Brain microvascular endothelial cell (primary cell): ENCODE data around the gene USH2A.

Source experiments
- DNase-seq: peaks from one replicate; pipeline ENCODE4 v3.0.0-alpha.2; 2020
- H3K27ac ChIP-seq: fragments of 250-450 bp; sonication (Bioruptor Pico); 2 replicates; pipeline ENCODE4 v1.5.1; 2020; ENCODE audit warnings: mild to moderate bottlenecking, moderate library complexity
- H3K27me3 ChIP-seq: fragments of 250-450 bp; sonication (Bioruptor Pico); replicated peaks from 2 replicates; pipeline ENCODE4 v1.5.1; 2020; ENCODE audit warnings: mild to moderate bottlenecking
- H3K36me3 ChIP-seq: fragments of 250-450 bp; sonication (Bioruptor Pico); replicated peaks from 2 replicates; pipeline ENCODE4 v1.5.1; 2020; ENCODE audit warnings: mild to moderate bottlenecking
- H3K4me3 ChIP-seq: 2 replicates; pipeline ENCODE4 v1.5.1; 2011; ENCODE audit warnings: low read depth, mild to moderate bottlenecking, control low read depth, low read length, moderate library complexity
- in situ Hi-C: cut with HindIII; loops from 2 replicates; pipeline ENCODE4 v1.10.0; 2017; ENCODE audit warnings: low sequenced_read_pairs, low pct_ligation_motif_present
- TF ChIP-seq, protein P1 (sequence below): IDR thresholded peaks from 2 replicates; pipeline ENCODE4 v1.5.1; 2011; ENCODE audit warnings: low read depth, mild to moderate bottlenecking, moderate library complexity, low read length, control low read depth, inconsistent platforms; ENCODE audit errors: missing control alignments

The USH2A gene

DNA sequence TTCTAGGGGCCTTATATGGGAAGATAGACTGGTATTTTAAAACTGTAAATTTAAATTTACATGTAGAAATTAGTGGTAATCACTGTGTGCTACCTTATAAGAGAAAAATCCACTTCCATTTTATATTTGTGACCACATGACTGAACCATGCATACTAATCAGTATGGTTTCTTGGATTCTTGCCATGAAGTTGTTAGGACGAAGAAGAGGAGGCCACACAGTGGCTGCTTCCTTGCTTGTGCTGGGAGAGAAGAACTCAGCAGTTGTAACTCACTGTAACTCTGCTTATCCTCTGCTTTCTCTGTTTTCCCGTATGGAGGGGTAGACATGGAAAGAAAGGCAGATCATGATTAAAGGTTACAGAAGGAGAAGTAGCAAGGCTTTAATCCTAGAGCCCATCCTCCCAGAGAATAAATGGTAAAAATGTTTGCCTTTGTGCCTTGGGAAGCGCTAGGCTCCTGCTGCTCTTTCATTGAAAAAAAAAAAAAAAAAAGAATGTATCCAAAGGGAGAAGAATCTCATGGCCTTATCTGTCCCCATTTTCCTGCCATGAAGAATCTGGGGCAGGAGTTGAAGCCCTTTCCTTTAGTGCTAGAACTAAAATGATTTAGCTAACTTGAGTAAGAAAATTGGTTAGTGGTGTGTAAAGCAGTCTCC is 823.7 kb downstream of the USH2A start:
- peak; percentile 39 for DNase-seq
- Histone ChIP-seq H3K36me3 (no peaks in the 10 kb centered on the region), H3K4me3 (no peak overlapping the region), H3K27ac (no peak overlapping the region), H3K27me3 (no peaks in the 10 kb centered on the region)
- in situ Hi-C loops, result no loop called here
- TF ChIP-seq, protein P1, sequence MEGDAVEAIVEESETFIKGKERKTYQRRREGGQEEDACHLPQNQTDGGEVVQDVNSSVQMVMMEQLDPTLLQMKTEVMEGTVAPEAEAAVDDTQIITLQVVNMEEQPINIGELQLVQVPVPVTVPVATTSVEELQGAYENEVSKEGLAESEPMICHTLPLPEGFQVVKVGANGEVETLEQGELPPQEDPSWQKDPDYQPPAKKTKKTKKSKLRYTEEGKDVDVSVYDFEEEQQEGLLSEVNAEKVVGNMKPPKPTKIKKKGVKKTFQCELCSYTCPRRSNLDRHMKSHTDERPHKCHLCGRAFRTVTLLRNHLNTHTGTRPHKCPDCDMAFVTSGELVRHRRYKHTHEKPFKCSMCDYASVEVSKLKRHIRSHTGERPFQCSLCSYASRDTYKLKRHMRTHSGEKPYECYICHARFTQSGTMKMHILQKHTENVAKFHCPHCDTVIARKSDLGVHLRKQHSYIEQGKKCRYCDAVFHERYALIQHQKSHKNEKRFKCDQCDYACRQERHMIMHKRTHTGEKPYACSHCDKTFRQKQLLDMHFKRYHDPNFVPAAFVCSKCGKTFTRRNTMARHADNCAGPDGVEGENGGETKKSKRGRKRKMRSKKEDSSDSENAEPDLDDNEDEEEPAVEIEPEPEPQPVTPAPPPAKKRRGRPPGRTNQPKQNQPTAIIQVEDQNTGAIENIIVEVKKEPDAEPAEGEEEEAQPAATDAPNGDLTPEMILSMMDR, result no peak

DNA sequence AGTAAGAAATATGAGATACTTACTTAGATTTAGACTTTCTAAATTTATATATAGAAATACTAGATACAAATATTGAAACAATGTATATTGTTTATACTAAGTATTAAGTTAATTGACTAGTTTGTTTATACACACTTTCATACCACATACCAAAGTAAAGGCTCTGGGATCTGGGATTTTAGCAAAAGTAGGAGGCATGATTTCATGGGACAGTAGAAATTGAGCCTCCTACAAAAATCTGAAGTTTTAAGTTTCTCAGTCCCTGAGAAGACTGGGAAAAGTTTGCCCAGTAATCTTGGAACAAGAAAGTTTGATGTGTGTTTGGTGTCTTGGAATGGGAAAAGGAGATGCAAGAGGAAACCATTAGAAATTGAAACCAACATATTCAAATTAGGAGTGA is 825.3 kb downstream of the USH2A start:
- in situ Hi-C loops, result no loop called here

DNA sequence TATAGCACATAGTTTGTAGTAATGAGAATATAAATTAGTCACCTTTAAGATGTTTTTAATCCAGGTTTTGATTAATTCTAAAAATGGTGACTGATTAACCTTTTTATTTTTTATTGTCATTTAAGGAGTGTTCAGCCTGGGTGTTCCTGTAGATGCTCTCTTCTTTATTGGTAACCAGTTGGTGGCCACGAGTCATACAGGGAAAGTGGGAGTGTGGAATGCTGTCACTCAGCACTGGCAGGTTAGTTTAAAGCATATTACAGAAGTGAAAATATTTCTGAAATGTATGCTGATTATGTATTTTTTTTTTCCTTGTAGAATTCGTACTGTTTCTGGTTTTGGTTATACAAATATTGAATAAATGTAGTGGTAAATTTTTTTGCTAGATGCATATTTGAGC is 828.0 kb downstream of the USH2A start:
- Histone ChIP-seq H3K4me3 (no peak overlapping the region), H3K36me3 (no peaks in the 10 kb centered on the region), H3K27me3 (no peaks in the 10 kb centered on the region), H3K27ac (no peak overlapping the region)
- TF ChIP-seq, protein P1, result no peak
- in situ Hi-C loops, result no loop called here
- DNase-seq, result no peak

More for the DNA sequence above, 825.3 kb downstream of the USH2A start:
- TF ChIP-seq, protein P1, result no peak
- no peak overlapping the region for H3K27ac ChIP-seq
- H3K4me3 ChIP-seq, result no peak overlapping the region
- DNase-seq, result no peak
- no peaks in the 10 kb centered on the region for H3K27me3 ChIP-seq
- no peaks in the 10 kb centered on the region for H3K36me3 ChIP-seq

DNA sequence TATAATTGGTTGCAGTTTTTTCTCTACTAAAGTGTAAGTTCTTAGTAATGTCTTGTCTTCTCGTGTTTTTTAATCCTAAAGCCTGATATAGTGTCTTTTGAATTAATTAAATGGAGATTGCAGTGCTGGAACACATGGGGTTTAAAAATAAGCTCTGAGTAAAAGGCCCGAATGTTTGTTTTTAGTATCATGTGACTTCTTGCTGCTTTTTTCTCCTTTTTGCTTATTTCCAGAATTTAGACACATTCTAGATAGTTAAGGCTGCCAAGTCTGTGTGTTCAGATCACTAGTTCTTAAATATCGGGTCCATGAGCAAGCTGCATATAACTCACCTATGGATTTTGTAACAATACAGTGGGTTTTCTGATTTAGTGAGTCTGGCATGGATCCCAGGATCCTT is 828.6 kb downstream of the USH2A start:
- Histone ChIP-seq H3K36me3 (no peaks in the 10 kb centered on the region), H3K27ac (no peak overlapping the region), H3K27me3 (no peaks in the 10 kb centered on the region), H3K4me3 (no peak overlapping the region)
- TF ChIP-seq, protein P1, result no peak
- no peak for DNase-seq
- in situ Hi-C loops, result no loop called here

DNA sequence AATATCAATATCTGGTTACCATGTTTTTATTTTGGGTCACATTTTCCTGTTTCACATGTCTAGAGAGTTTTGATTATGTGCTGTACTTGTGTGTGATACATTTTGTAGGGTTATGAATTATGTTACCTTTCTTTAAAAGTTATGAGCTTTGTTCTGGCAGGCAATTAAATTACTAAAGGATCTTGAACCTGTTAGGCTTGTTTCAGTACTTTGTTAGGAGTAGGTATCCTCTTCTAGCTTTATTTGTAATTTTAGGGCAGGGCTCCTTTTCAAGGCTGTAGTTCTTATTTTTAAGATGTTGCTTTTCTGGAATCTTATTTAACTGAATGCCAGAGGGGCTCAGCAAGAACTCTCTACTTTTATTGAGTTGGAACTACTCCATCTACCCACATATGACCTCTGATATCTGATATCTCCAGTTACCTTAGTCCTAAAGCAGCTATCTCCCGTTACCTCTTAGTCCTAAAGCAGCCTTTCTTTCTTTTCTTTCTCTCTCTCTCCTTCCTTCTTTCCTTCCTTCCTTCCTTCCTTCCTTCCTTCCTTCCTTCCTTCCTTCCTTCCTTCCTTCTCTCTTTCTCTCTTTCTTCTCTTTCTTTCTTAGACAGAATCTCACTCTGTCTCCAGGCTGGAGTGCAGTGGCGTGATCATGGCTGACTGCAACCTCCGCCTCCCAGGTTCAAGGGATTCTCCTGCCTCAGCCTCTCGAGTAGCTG is 832.3 kb downstream of the USH2A start:
- Histone ChIP-seq H3K36me3 (no peaks in the 10 kb centered on the region), H3K4me3 (no peak overlapping the region), H3K27ac (no peak overlapping the region), H3K27me3 (no peaks in the 10 kb centered on the region)
- DNase-seq, result no peak
- in situ Hi-C loops, result no loop called here
- TF ChIP-seq, protein P1, result no peak
